T1000 (cell line): ENCODE data around the gene KRT17.
A peak's percentile ranks its signal among the peaks of the same experiment; 100 is the strongest.
"Not testable (repeated sequence)": the region's sequence is repeated elsewhere in the genome, so short reads cannot be mapped to it uniquely, and the experiment has no call there.

Experiments used
- DNase-seq: peaks from one replicate; lab custom pipeline; 2025; ENCODE audit warnings: mixed read lengths; lab: John Stamatoyannopoulos, UW

KRT17 gene

DNA sequence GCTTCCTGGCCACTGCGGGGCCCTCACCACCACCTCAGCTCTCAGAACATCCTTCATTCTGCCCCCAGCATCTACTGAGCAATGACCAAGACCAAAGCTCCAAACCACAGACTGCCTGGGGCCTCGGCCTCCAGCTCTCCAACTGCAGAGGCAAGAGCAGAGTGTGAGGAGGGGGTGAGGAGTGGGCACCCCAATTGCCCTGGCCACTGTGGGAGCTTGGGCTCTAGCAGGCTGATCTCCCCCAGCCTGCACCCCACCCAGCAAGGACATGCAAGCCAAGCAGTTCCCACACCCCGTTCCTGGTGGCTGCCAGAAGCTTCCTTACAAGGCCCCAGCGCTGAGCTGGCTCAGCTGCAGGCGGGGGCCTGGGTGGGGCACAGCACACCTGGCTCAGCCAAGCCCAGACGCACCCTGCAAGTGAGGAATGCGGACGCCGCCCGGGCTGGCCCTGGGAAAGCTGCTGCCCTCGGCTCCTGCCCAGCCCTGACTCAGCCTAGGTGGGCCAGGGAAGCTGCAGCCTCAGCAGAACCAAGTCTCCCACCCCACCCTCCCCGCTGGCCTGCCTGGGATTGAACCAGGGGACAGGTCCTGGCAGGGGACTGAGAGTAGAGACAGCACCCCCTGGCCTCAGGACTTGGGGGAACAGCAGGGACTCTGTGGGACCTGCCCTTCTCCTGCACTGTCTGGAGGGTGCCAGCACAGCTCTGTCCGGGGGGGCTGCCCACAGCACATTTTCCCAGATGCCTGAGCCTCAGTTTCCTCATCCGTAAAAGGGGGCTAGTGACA, 29.7 kb upstream of the KRT17 start:
- DNase-seq, result no peak

GRCh38 chr17:41653421-41653820, 29.0 kb upstream of the KRT17 start:
- no peak for DNase-seq

DNA sequence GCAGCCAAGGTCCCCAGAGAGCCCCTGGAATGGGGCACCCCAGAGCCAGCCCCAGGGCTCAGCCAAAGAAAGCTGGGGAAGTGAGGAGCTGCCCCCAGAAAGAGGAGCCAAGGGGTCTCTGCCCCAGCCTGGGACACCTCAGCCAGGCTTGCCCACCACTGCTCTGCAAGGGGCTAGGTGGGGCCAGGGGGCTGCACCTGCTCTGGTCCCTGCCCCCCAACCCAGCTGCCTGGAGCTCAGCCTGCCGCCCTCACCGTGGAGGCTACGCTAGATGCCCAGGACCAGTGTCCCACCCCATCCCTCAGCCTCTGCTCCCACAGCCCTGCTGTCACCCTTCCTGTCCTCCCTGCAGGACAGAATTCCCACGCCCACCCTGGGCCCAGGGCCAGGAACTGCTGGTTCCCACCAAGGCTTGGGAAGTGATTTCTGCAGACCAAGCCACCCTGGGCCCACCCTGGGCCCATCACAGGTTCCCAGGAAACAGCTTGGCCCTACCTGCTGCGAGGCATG, 28.1 kb upstream of the KRT17 start:
- DNase-seq, result no peak

GRCh38 chr17:41651625-41652460, 27.5 kb upstream of the KRT17 start:
- DNase-seq, result no peak

- DNase-seq, result no peak
These were observed 26.6 kb upstream of the KRT17 start for GRCh38 chr17:41650794-41651624.

- DNase-seq, result no peak
These were observed 25.6 kb upstream of the KRT17 start for GRCh38 chr17:41649923-41650519.

- peak; percentile 61 for DNase-seq
These were observed 24.2 kb upstream of the KRT17 start for GRCh38 chr17:41648411-41649195.

- DNase-seq, result peak; percentile 74
These were observed 23.6 kb upstream of the KRT17 start for GRCh38 chr17:41647940-41648410.

DNA sequence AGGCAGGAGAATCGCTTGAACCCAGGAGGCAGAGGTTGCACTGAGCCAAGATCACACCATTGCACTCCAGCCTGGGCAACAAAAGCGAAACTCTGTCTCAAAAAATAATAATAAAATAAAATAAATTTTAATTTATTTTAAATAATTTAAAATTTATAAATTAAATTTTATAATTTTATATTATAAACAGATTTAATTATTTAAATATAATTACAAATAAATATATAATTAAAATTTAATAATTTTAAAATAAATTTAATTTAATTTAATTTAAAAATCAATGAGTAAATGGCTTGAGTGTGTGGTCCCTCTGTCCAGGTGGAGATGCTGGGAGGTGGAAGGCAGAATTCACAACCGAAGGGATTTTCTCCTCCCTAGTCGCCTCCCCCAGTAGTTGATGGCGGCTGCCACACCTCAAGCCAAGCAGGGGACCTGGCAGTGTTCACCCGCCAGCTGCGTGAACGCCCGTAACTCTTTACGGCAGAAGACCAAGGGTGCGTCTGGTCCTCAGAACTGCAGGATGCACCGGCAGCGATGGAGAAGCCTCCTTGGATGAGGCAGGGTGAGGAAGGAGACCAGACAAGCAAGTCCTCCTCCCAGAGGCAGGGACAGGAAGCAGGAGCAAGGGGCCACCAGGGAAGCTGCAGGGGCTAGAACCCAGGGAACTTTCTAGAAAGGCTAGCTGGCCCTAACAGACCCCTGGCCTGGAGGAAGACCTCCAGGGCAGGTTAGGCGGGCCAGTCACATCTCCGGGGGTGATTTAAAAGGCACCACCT, 22.9 kb upstream of the KRT17 start:
- no peak for DNase-seq

DNA sequence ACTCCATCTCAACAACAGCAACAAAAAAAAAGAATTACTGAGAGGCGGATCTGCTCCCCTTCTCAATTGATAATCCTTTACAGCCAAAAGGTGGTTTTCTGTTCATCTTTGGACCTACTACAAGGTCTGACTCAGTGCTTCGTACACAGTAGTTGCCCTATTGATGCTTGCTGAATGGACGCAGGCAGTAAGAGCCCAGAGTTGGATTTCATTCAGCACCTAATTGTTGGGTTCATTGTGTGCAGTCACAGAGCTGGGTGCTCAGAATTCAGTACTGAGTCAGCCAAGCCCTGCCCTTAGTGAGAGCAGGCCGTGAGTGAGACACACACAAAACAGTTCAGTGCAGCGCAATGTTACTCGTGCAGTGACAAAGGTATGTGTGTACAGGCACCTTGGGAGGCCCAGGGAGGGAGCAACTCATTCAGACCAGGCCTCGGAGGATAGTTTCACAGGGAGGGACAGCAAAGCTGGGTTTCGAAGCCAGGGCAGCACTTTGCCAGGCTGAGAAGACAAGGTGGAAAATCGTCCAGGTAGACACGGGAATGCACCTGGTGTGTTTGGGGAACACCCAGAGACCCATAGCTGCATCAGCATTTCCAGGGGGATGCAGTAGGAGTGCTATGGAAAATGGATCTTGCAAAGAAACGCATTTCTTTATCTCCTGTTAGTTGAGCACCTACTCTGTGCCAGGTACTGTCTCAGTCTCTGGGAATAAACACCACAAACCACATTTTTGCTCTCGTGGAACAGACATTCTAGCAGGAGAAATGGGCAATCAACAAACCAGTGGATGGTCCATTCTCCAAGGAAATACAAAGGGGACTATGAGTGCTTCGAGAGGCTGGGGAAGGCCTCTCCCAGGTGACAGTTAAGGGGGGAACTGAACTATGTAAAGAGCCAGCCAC, 18.1 kb upstream of the KRT17 start:
- DNase-seq, result no peak

GRCh38 chr17:41640596-41640995, 16.2 kb upstream of the KRT17 start:
- not testable (repeated sequence) for DNase-seq

GRCh38 chr17:41639492-41640473, 15.4 kb upstream of the KRT17 start:
- no peak for DNase-seq

- DNase-seq, result no peak
These were observed 14.6 kb upstream of the KRT17 start for GRCh38 chr17:41638941-41639340.

GRCh38 chr17:41638194-41638593, 13.8 kb upstream of the KRT17 start:
- DNase-seq, result no peak

GRCh38 chr17:41636652-41637051, 12.3 kb upstream of the KRT17 start:
- DNase-seq, result no peak

DNA sequence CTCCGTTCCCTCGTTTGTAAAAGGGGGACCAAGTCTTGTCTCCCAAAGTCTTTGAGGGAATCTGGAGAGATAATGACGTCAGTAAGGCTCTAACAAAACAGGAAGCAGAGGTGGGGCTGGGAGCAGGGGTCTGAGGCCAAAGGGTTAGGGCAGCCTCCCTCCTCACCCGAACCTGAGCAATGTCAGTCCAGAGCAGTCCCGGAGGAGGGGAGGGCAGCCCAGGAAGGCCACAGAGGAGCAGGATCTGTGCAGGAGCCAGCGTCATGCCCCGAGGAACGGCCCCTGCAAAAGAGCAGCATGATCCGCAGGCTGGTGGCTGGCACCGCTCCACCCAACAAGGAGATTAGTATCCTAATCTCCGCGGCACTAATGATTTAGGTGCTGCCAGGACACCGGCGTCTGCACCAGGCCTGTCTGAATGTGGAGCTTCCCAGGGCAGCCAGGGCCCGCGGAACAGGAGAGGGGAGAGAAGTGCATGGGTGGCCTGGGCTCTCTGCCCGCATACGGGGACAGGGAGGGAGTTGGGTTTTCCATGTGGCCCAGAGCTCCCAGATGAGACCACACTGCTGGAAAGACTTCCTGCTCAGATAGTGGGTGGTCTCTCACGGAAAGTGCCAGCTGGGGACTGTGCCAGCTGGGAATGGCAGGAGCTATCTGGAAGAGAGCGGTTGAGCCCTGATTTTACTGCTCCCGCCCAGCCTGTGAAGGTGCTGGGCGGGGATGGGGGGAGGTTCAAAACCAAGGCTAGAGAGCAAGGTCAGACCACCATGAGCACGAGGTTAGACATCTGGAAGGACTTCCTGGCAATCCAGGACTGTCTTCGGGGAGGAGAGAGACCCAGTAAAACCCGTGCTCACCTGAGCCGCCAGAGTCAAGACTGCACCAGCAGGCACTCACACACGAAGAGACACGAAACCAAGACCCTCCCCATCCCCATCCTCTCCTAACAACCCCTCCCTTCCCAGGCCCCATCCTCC, 11.0 kb upstream of the KRT17 start:
- no peak for DNase-seq
